K562 (cell line): ENCODE results near the gene EEF2K. TPM values are rescaled to one million over a fixed set of nuclear protein-coding genes. Genes with fewer than 3 reads are reported as not detected.
A peak's percentile ranks its signal among the peaks of the same experiment; 100 is the strongest.

ENCODE experiments used
- ATAC-seq: fragments of 200-7000 bp; cut with Tn5 transposase; 3 replicates; pipeline ENCODE4 v1.9.1; 2020; ENCODE audit warnings: moderate library complexity
- BruUV-seq: library from RNA; stranded (reverse); fragments of 400-500 nt; replicated peaks from 2 replicates; lab custom pipeline; 2021; lab: Mats Ljungman, UMichigan
- CTCF ChIA-PET: fragments of 300-600 bp; formaldehyde crosslinking; extraction: SDS; loops from one replicate; lab custom pipeline; 2021; ENCODE audit warnings: low intra/inter-chr PET ratio; lab: Yijun Ruan, JAX
- POLR2A ChIA-PET: fragments of 300-600, 350-650 bp; sonication (Branson Sonifier 250); formaldehyde crosslinking; extraction: SDS; loops from one replicate; lab custom pipeline; 2021; ENCODE audit warnings: antibody characterized with exemption, inconsistent platforms; lab: Yijun Ruan, JAX
- DNase-seq, 4 experiments: peaks; one replicate each; pipeline versions ENCODE4 v3.0.0 to v3.0.0-alpha.2; 2011 to 2018; ENCODE audit warnings: low spot score in 3 of 4, mixed read lengths in 3 of 4; ENCODE audit errors: extremely low read depth in 1 of 4
- FAIRE-seq: peaks from 2 replicates; lab custom pipeline; 2011; peaks lifted over from hg19 to GRCh38; lab: Jason Lieb, UNC
- H2AFZ ChIP-seq: 2 replicates; pipeline ENCODE4 v1.6.0; 2011; ENCODE audit warnings: low read depth, low read length, control low read depth, inconsistent platforms
- H3K27ac ChIP-seq: fragments of 200-600 bp; 3 replicates; pipeline ENCODE4 v1.8.0; 2011; ENCODE audit warnings: low read depth, mild to moderate bottlenecking, control low read depth, inconsistent platforms, low read length, moderate library complexity, mixed read lengths; ENCODE audit errors: extremely low read depth
- H3K27me3 ChIP-seq, 2 experiments: fragments of 300-600 bp in 1 of 2; 2 replicates in 1 of 2; 3 replicates in 1 of 2; pipeline versions ENCODE4 v1.6.0 to v1.8.0; 2011; ENCODE audit warnings: inconsistent platforms in 2 of 2, low read length in 2 of 2, mild to moderate bottlenecking in 1 of 2, mixed read lengths in 1 of 2, moderate library complexity in 1 of 2; ENCODE audit not compliant: control insufficient read depth in 2 of 2, insufficient read depth in 2 of 2
- H3K36me3 ChIP-seq: fragments of 300-600 bp; 3 replicates; pipeline ENCODE4 v1.8.0; 2011; ENCODE audit warnings: mild to moderate bottlenecking, low read length, inconsistent platforms; ENCODE audit not compliant: control insufficient read depth, insufficient read depth
- H3K4me1 ChIP-seq, 2 experiments: fragments of 200-600 bp in 1 of 2; replicated peaks in 1 of 2; 2 replicates in 1 of 2; 3 replicates in 1 of 2; pipeline versions ENCODE4 v1.5.1 to v1.8.0; 2011; ENCODE audit warnings: inconsistent platforms in 2 of 2, low read length in 2 of 2, mild to moderate bottlenecking in 1 of 2, mixed read lengths in 1 of 2, moderate library complexity in 1 of 2; ENCODE audit not compliant: control insufficient read depth in 2 of 2, insufficient read depth in 2 of 2
- H3K4me2 ChIP-seq: 2 replicates; pipeline ENCODE4 v1.6.1; 2011; ENCODE audit warnings: low read length, control low read depth, inconsistent platforms, mixed read lengths; ENCODE audit not compliant: insufficient read depth
- H3K4me3 ChIP-seq: fragments of 200-600 bp; sonication (generic), shearing (Covaris generic); 2 replicates; pipeline ENCODE4 v1.5.1; 2016; ENCODE audit warnings: control low read depth, inconsistent platforms
- H3K79me2 ChIP-seq: fragments of 200-600 bp; 3 replicates; pipeline ENCODE4 v1.8.0; 2011; ENCODE audit warnings: low read length, inconsistent platforms; ENCODE audit not compliant: control insufficient read depth, insufficient read depth
- H3K9ac ChIP-seq, 2 experiments: 2 replicates each; pipeline versions ENCODE4 v1.6.0 to v1.6.1; 2011; ENCODE audit warnings: low read depth in 2 of 2, low read length in 2 of 2, control low read depth in 1 of 2, inconsistent platforms in 1 of 2, mild to moderate bottlenecking in 1 of 2, mixed read lengths in 1 of 2; ENCODE audit not compliant: insufficient read depth in 1 of 2
- H3K9me1 ChIP-seq: one replicate; pipeline ENCODE4 v1.6.0; 2011; ENCODE audit warnings: inconsistent platforms, mild to moderate bottlenecking, low read length, moderate library complexity; ENCODE audit not compliant: control insufficient read depth, insufficient read depth
- H3K9me3 ChIP-seq: replicated peaks from 2 replicates; pipeline ENCODE4 v1.5.1; 2011; ENCODE audit warnings: low read depth, low read length, inconsistent platforms; ENCODE audit not compliant: control insufficient read depth, insufficient read depth
- H4K20me1 ChIP-seq: replicated peaks from 2 replicates; pipeline ENCODE4 v1.6.1; 2011; ENCODE audit warnings: low read length, inconsistent platforms, mixed read lengths; ENCODE audit not compliant: control insufficient read depth, insufficient read depth
- ESRRA ChIP-seq: fragments of 450-650 bp; IDR thresholded peaks from 2 replicates; pipeline ENCODE4 v1.6.1; 2014; ENCODE audit warnings: low read depth, mild to moderate bottlenecking, moderate library complexity, borderline replicate concordance
- ETV5 ChIP-seq: sonication (generic); formaldehyde crosslinking; IDR thresholded peaks from 2 replicates; pipeline ENCODE4 v1.4.0; 2020; ENCODE audit warnings: low read depth, mild to moderate bottlenecking, missing genetic modification reagents
- FOXA3 ChIP-seq, 2 experiments: fragments of 450-650 bp in 1 of 2; sonication (generic) in 1 of 2; formaldehyde crosslinking; IDR thresholded peaks in 1 of 2; conservative IDR thresholded peaks in 1 of 2; 2 replicates each; pipeline versions ENCODE4 v1.4.0 to v1.8.0; 2020 to 2022; ENCODE audit warnings: mild to moderate bottlenecking in 2 of 2, missing genetic modification reagents in 1 of 2
- HNRNPH1 ChIP-seq: fragments of 200-400 bp; formaldehyde crosslinking; optimal IDR thresholded peaks from 2 replicates; pipeline ENCODE3; 2017; ENCODE audit warnings: low read depth, mild to moderate bottlenecking, low read length, moderate library complexity
- HNRNPUL1 ChIP-seq: fragments of 200-400 bp; formaldehyde crosslinking; IDR thresholded peaks from 2 replicates; pipeline ENCODE4 v1.6.1; 2017; ENCODE audit warnings: low read length
- MAFK ChIP-seq: IDR thresholded peaks from 2 replicates; pipeline ENCODE4 v1.6.1; 2011; ENCODE audit warnings: low read length, improper control_type of control experiment
- RAD21 ChIP-seq, 2 experiments: fragments of 250-450 bp in 1 of 2; fragments of 450-650 bp in 1 of 2; sonication (Bioruptor Pico) in 1 of 2; formaldehyde crosslinking in 1 of 2; IDR thresholded peaks in 1 of 2; conservative IDR thresholded peaks in 1 of 2; 2 replicates each; pipeline versions ENCODE4 v1.4.0 to v1.8.0; 2020 to 2022; ENCODE audit warnings: mild to moderate bottlenecking in 2 of 2, moderate library complexity in 1 of 2
- TRIM28 ChIP-seq: fragments of 450-650 bp; IDR thresholded peaks from 2 replicates; pipeline ENCODE4 v1.6.1; 2017
- WGBS: fragments of 100-300 bp; shearing (Covaris generic); methylation state at CpG from one replicate; pipeline ENCODE4 v1.1.6; 2016; ENCODE audit warnings: low coverage, mixed read lengths; ENCODE audit not compliant: insufficient coverage; ENCODE audit errors: missing lambda C conversion rate; 5-methylcytosine and 5-hydroxymethylcytosine counted together
- in situ Hi-C: fragments of 300-500 bp; cut with MboI; formaldehyde crosslinking; loops from 4 replicates; pipeline ENCODE4 v1.15.0; 2018; ENCODE audit warnings: inconsistent platforms, mixed read lengths
- intact Hi-C: fragments of 100-400 bp; cut with micrococcal nuclease; formaldehyde crosslinking; loops from 2 replicates; pipeline ENCODE4 v1.14.2; 2022
- polyA plus RNA-seq, 8 experiments: library from polyadenylated mRNA; depleted of rRNA in 4 of 8; stranded (reverse) in 5 of 8; unstranded in 3 of 8; fragments of >200 nt; fragmentation: Nextera tagmentation in 2 of 8; fragmentation: Illumina TruSeq in 1 of 8; extraction: Ambion mirVana in 2 of 8; extraction: Trizol in 1 of 8; gene quantifications; 2 replicates each; pipeline versions ENCODE4 v1.2.1 to v1.2.3, GENCODE V29; 2011 to 2014; ENCODE audit warnings: inconsistent platforms in 1 of 8, missing spikeins in 1 of 8
- total RNA-seq, 7 experiments: library from RNA; depleted of rRNA in 6 of 7; stranded (reverse); fragments of >200 nt in 6 of 7; fragmentation: Illumina TruSeq in 2 of 7; extraction: Trizol in 2 of 7; gene quantifications; 2 replicates each; pipeline versions ENCODE4 v1.2.1 to v1.2.3, GENCODE V29; 2011 to 2021; ENCODE audit warnings: low replicate concordance in 1 of 7
- TF ChIP-seq, protein P1 (sequence below): fragments of 250-450 bp; sonication (Bioruptor Pico); IDR thresholded peaks from 2 replicates; pipeline ENCODE4 v1.4.0; 2020

EEF2K gene
- total and polyA plus RNA-seq, 9 of the 15 experiments (the other 6 are each of a cell fraction or from before 2014, with no cell fraction given): 3.0 to 35.2 (median 12.2) TPM

DNA sequence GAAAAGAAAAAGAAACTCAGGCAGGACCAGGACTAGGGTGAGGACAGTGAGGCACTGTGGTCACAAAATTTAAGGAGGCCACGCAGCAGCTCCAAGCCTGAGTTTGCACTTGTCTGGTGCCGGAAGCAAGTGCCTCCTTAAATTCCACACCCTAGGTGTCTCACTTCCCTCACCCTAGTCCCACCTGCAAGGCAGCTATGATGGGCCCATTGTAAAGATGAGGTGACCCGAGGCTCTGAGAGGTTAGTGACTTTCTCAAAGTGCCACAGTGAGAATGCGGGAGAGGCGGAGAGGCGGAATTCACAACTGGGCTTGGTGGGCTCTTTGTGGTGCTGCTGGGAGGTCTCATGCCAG lies 21.5 kb upstream of the EEF2K start:
- TF ChIP-seq ESRRA (peak; percentile 76), ETV5 (0 out of 2 replicates have a peak, but pooled peaks have one; percentile 14), FOXA3 (CRISPR knock-in tag; conservative IDR thresholded peaks at IDR 0.05 in 1 of 2, IDR thresholded peaks at IDR 0.05 in 1 of 2) (no peak)
- Histone ChIP-seq H3K79me2 (no peaks in the 10 kb centered on the region), H3K4me3 (no peak overlapping the region), H3K4me2 (no peak overlapping the region), H3K9ac (no peak overlapping the region), H4K20me1 (no peaks in the 10 kb centered on the region; the same call in 1 of the 2 replicates), H3K36me3 (no peaks in the 10 kb centered on the region), H2AFZ (no peak overlapping the region), H3K9me1 (no peaks in the 10 kb centered on the region), H3K9me3 (no peaks in the 10 kb centered on the region), H3K27ac (no peak overlapping the region), H3K27me3 (peaks cover 27 to 54% of the 10 kb centered on the region in 2 experiments; a peak in 4 of 5 replicates), H3K4me1 (peaks cover 1 to 7% of the 10 kb centered on the region in 2 experiments; a peak in 3 of 5 replicates)
- in situ Hi-C loops: loop anchor here (5.0 to 10.0 kb wide), 2 partner anchors 187 to 600 kb away; no protein-coding TSS in a partner anchor
- ATAC-seq (no peak), DNase-seq (no peak), FAIRE-seq (no peak)
- no TSS peak for BruUV-seq
- POLR2A ChIA-PET: interaction anchor here (0.7 kb wide), 2 partner anchors 137 to 231 kb away, joined by 3 to 5 read pairs; partner anchors contain the start of gene UQCRC2
- intact Hi-C loops: no loop called here
- WGBS: 29% methylated on average over 6 of the region's 6 CpGs
- CTCF ChIA-PET: no interaction called here

DNA sequence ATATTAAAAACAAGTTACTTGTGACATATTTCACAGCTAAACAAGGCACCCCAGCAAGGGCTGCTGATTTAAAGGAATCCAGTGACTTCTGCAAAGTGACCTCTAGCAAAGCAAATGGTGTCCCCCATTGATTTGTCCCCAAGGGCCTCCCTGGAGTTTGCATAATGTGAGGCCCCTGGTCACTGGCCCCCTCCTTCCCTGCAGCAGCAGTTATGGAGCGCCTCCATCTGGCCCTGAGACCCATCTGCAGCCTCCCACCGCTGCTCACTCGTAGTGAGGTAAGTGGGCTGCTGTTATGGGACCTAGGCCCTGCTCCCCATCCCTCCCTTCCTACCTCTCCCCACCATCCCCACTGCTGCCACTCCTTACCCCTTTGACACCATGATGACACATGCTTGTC lies 19.6 kb upstream of the EEF2K start:
- ChIA-PET POLR2A (interaction anchor here (0.7 kb wide), 1 partner anchor 624 kb away, joined by 3 read pairs; no protein-coding TSS in a partner anchor), CTCF (interaction anchor here (0.6 to 1.7 kb wide), 3 partner anchors 109 to 530 kb away, joined by 3 to 4 read pairs (median 3); no protein-coding TSS in a partner anchor)
- Histone ChIP-seq H4K20me1 (no peaks in the 10 kb centered on the region; the same call in 1 of the 2 replicates), H3K4me2 (no peak overlapping the region), H3K36me3 (no peaks in the 10 kb centered on the region), H3K27ac (no peak overlapping the region), H3K4me3 (no peak overlapping the region), H2AFZ (no peak overlapping the region), H3K79me2 (no peaks in the 10 kb centered on the region), H3K9me3 (no peaks in the 10 kb centered on the region), H3K4me1 (peaks cover 11 to 13% of the 10 kb centered on the region in 2 experiments; a peak in 3 of 5 replicates), H3K9me1 (no peaks in the 10 kb centered on the region), H3K9ac (no peak overlapping the region), H3K27me3 (peaks cover 15 to 35% of the 10 kb centered on the region in 2 experiments; a peak in 4 of 5 replicates)
- in situ Hi-C loops: loop anchor here (10.0 kb wide), 1 partner anchor 602 kb away; no protein-coding TSS in a partner anchor
- BruUV-seq: no TSS peak
- intact Hi-C loops: loop anchor here (1.0 to 5.0 kb wide), 3 partner anchors 89 to 234 kb away; partner anchors contain the start of genes PDZD9 and UQCRC2
- peak in 1 of 4 experiments; percentile 44 for DNase-seq
- no peak for FAIRE-seq
- no peak for ATAC-seq
- 0% methylated on average over 3 of the region's 3 CpGs for WGBS
- TF ChIP-seq HNRNPUL1: no peak
- TF ChIP-seq RAD21 (CRISPR knock-in tag; conservative IDR thresholded peaks at IDR 0.05 in 1 of 2, IDR thresholded peaks at IDR 0.05 in 1 of 2): peak in 1 of 2 experiments; percentile 61; a peak in 2 of 4 replicates
- TF ChIP-seq, protein P1, sequence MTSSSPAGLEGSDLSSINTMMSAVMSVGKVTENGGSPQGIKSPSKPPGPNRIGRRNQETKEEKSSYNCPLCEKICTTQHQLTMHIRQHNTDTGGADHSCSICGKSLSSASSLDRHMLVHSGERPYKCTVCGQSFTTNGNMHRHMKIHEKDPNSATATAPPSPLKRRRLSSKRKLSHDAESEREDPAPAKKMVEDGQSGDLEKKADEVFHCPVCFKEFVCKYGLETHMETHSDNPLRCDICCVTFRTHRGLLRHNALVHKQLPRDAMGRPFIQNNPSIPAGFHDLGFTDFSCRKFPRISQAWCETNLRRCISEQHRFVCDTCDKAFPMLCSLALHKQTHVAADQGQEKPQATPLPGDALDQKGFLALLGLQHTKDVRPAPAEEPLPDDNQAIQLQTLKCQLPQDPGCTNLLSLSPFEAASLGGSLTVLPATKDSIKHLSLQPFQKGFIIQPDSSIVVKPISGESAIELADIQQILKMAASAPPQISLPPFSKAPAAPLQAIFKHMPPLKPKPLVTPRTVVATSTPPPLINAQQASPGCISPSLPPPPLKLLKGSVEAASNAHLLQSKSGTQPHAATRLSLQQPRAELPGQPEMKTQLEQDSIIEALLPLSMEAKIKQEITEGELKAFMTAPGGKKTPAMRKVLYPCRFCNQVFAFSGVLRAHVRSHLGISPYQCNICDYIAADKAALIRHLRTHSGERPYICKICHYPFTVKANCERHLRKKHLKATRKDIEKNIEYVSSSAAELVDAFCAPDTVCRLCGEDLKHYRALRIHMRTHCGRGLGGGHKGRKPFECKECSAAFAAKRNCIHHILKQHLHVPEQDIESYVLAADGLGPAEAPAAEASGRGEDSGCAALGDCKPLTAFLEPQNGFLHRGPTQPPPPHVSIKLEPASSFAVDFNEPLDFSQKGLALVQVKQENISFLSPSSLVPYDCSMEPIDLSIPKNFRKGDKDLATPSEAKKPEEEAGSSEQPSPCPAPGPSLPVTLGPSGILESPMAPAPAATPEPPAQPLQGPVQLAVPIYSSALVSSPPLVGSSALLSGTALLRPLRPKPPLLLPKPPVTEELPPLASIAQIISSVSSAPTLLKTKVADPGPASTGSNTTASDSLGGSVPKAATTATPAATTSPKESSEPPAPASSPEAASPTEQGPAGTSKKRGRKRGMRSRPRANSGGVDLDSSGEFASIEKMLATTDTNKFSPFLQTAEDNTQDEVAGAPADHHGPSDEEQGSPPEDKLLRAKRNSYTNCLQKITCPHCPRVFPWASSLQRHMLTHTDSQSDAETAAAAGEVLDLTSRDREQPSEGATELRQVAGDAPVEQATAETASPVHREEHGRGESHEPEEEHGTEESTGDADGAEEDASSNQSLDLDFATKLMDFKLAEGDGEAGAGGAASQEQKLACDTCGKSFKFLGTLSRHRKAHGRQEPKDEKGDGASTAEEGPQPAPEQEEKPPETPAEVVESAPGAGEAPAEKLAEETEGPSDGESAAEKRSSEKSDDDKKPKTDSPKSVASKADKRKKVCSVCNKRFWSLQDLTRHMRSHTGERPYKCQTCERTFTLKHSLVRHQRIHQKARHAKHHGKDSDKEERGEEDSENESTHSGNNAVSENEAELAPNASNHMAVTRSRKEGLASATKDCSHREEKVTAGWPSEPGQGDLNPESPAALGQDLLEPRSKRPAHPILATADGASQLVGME (CRISPR knock-in tag): no peak
- no peak for TF ChIP-seq HNRNPH1
- TF ChIP-seq TRIM28: no peak
- TF ChIP-seq MAFK: no peak
